ENCODE measurements around the gene RPL10A. TPM values are rescaled to one million over a fixed set of nuclear protein-coding genes. Genes with fewer than 3 reads are reported as not detected.
"Not testable (repeated sequence)": the region's sequence is repeated elsewhere in the genome, so short reads cannot be mapped to it uniquely, and the experiment has no call there.

Gene RPL10A
- total RNA-seq, 2 donors from 2014 or later = 585 to 636 TPM

- H3K36me3 ChIP-seq = no peaks in the 10 kb centered on the region
- no peak overlapping the region for H3K4me3 ChIP-seq
- no peak for DNase-seq (ENCODE audit: low spot score)
- ATAC-seq (ENCODE audit: insufficient number of reproducible peaks, low FRiP score, low read depth) = no peak
- no peaks in the 10 kb centered on the region for H3K4me1 ChIP-seq (ENCODE audit: control insufficient read depth in 1 of 2, low read depth in 2 of 2)
- no peak for TF ChIP-seq CTCF (IDR thresholded peaks at IDR 0.05)
- no peak overlapping the region for H3K27ac ChIP-seq
- H3K27me3 ChIP-seq (replicated peaks; ENCODE audit: insufficient read depth) = no peaks in the 10 kb centered on the region
- no peaks in the 10 kb centered on the region for H3K9me3 ChIP-seq
These were observed 32.9 kb upstream of the RPL10A start for GRCh38 chr6:35435074-35435837.

GRCh38 chr6:35436071-35436857 lies 31.9 kb upstream of the RPL10A start:
- no peak for ATAC-seq (ENCODE audit: insufficient number of reproducible peaks, low FRiP score, low read depth)
- H3K36me3 ChIP-seq = no peaks in the 10 kb centered on the region

GRCh38 chr6:35438378-35439065 lies 29.7 kb upstream of the RPL10A start:
- not testable (repeated sequence) for H3K27me3 ChIP-seq (replicated peaks; ENCODE audit: insufficient read depth); H3K27ac ChIP-seq; H3K9me3 ChIP-seq; H3K4me1 ChIP-seq (ENCODE audit: control insufficient read depth in 1 of 2, low read depth in 2 of 2); DNase-seq (ENCODE audit: low spot score); H3K4me3 ChIP-seq; ATAC-seq (ENCODE audit: insufficient number of reproducible peaks, low FRiP score, low read depth); H3K36me3 ChIP-seq

More at GRCh38 chr6:35436071-35436857, 31.9 kb upstream of the RPL10A start:
- H3K4me3 ChIP-seq = no peak overlapping the region
- no peaks in the 10 kb centered on the region for H3K9me3 ChIP-seq
- no peaks in the 10 kb centered on the region for H3K27me3 ChIP-seq (replicated peaks; ENCODE audit: insufficient read depth)
- H3K4me1 ChIP-seq (ENCODE audit: control insufficient read depth in 1 of 2, low read depth in 2 of 2) = no peaks in the 10 kb centered on the region
- TF ChIP-seq CTCF (IDR thresholded peaks at IDR 0.05) = no peak
- DNase-seq (ENCODE audit: low spot score) = no peak
- H3K27ac ChIP-seq = no peak overlapping the region

- DNase-seq (ENCODE audit: low spot score) (no peak), ATAC-seq (ENCODE audit: insufficient number of reproducible peaks, low FRiP score, low read depth) (no peak)
- no peak overlapping the region for H3K27ac ChIP-seq
- no peak for TF ChIP-seq CTCF (IDR thresholded peaks at IDR 0.05)
- no peaks in the 10 kb centered on the region for H3K36me3 ChIP-seq
- H3K4me1 ChIP-seq (ENCODE audit: control insufficient read depth in 1 of 2, low read depth in 2 of 2) = no peaks in the 10 kb centered on the region
- H3K27me3 ChIP-seq (replicated peaks; ENCODE audit: insufficient read depth) = no peaks in the 10 kb centered on the region
- no peak overlapping the region for H3K4me3 ChIP-seq
- H3K9me3 ChIP-seq = no peaks in the 10 kb centered on the region
These were observed 28.9 kb upstream of the RPL10A start for GRCh38 chr6:35439308-35439707.

GRCh38 chr6:35441205-35441604 lies 27.0 kb upstream of the RPL10A start:
- ATAC-seq (ENCODE audit: insufficient number of reproducible peaks, low FRiP score, low read depth) (no peak), DNase-seq (ENCODE audit: low spot score) (no peak)
- Histone ChIP-seq H3K27me3 (replicated peaks; ENCODE audit: insufficient read depth) (no peaks in the 10 kb centered on the region), H3K27ac (no peak overlapping the region), H3K4me1 (ENCODE audit: control insufficient read depth in 1 of 2, low read depth in 2 of 2) (no peaks in the 10 kb centered on the region), H3K36me3 (no peaks in the 10 kb centered on the region), H3K9me3 (no peaks in the 10 kb centered on the region), H3K4me3 (no peak overlapping the region)
- TF ChIP-seq CTCF (IDR thresholded peaks at IDR 0.05) = no peak

Data from thoracic aorta (tissue), 2 donors.